DOHH2 (cell line): ENCODE data around the gene ZNF716.

Experiments used
- H3F3A ChIP-seq: fragments of 200-600 bp; sonication (generic), shearing (Covaris generic); 2 replicates; pipeline ENCODE4 v1.6.0; 2016; ENCODE audit warnings: antibody characterized with exemption, mild to moderate bottlenecking; ENCODE audit not compliant: control insufficient read depth, insufficient read depth
- H3K27ac ChIP-seq: fragments of 200-600 bp; sonication (generic); 2 replicates; pipeline ENCODE4 v1.5.1; 2014; ENCODE audit warnings: low read depth, mild to moderate bottlenecking, low read length, moderate library complexity
- H3K27me3 ChIP-seq: fragments of 200-600 bp; sonication (generic); 2 replicates; pipeline ENCODE4 v1.6.1; 2014; ENCODE audit warnings: mild to moderate bottlenecking, low read length, mixed read lengths; ENCODE audit not compliant: control insufficient read depth
- H3K36me3 ChIP-seq: fragments of 200-600 bp; sonication (generic); 2 replicates; pipeline ENCODE4 v1.6.1; 2014; ENCODE audit warnings: mild to moderate bottlenecking, low read length, moderate library complexity, mixed read lengths; ENCODE audit not compliant: control insufficient read depth
- H3K4me1 ChIP-seq: fragments of 200-600 bp; sonication (generic); 2 replicates; pipeline ENCODE4 v1.6.1; 2014; ENCODE audit warnings: mild to moderate bottlenecking, low read length, mixed read lengths; ENCODE audit not compliant: control insufficient read depth
- H3K4me2 ChIP-seq: fragments of 200-600 bp; sonication (generic); 2 replicates; pipeline ENCODE4 v1.6.0; 2014; ENCODE audit warnings: mild to moderate bottlenecking, low read length, moderate library complexity
- H3K4me3 ChIP-seq: fragments of 200-600 bp; sonication (generic); 2 replicates; pipeline ENCODE4 v1.5.1; 2014; ENCODE audit warnings: mild to moderate bottlenecking, low read length, mixed read lengths
- H3K79me2 ChIP-seq: fragments of 200-600 bp; sonication (generic); 2 replicates; pipeline ENCODE4 v1.6.1; 2014; ENCODE audit warnings: mild to moderate bottlenecking, low read length, mixed read lengths; ENCODE audit not compliant: control insufficient read depth
- H3K9me2 ChIP-seq: fragments of 200-600 bp; sonication (generic); replicated peaks from 2 replicates; pipeline ENCODE4 v1.6.1; 2014; ENCODE audit warnings: mild to moderate bottlenecking, low read length, mixed read lengths; ENCODE audit not compliant: control insufficient read depth
- H3K9me3 ChIP-seq: fragments of 200-600 bp; sonication (generic); 2 replicates; pipeline ENCODE4 v1.6.1; 2014; ENCODE audit warnings: antibody characterized with exemption, low read length, mixed read lengths; ENCODE audit not compliant: control insufficient read depth, insufficient read depth
- H4K20me1 ChIP-seq: fragments of 200-600 bp; sonication (generic); 2 replicates; pipeline ENCODE4 v1.6.0; 2014; ENCODE audit warnings: low read depth, mild to moderate bottlenecking, antibody characterized with exemption, low read length, moderate library complexity; ENCODE audit not compliant: control insufficient read depth, insufficient read depth
- CTCF ChIP-seq: fragments of 200-600 bp; sonication (generic); IDR thresholded peaks from one replicate; pipeline ENCODE4 v1.5.1; 2014; ENCODE audit warnings: antibody characterized with exemption, mild to moderate bottlenecking, low read depth, low read length; ENCODE audit not compliant: poor library complexity, severe bottlenecking
- EZH2phosphoT487 ChIP-seq: fragments of 200-600 bp; sonication (generic); IDR thresholded peaks from 2 replicates; pipeline ENCODE4 v1.6.1; 2017; ENCODE audit warnings: borderline replicate concordance, mild to moderate bottlenecking, antibody characterized with exemption, low read length, moderate library complexity, mixed read lengths

The ZNF716 gene

GRCh38 chr7:57414415-57414814 lies 35.6 kb upstream of the ZNF716 start:
- no peaks in the 10 kb centered on the region for H4K20me1 ChIP-seq
- no peaks in the 10 kb centered on the region for H3K79me2 ChIP-seq
- H3K4me2 ChIP-seq = no peak overlapping the region
- TF ChIP-seq EZH2phosphoT487 (no peak), CTCF (no peak)
- H3F3A ChIP-seq = no peaks in the 10 kb centered on the region
- H3K4me1 ChIP-seq = no peaks in the 10 kb centered on the region
- H3K27me3 ChIP-seq = no peaks in the 10 kb centered on the region
- peaks cover 5% of the 10 kb centered on the region; the same call in 1 of the 2 replicates for H3K9me3 ChIP-seq
- no peaks in the 10 kb centered on the region for H3K9me2 ChIP-seq
- no peak overlapping the region for H3K27ac ChIP-seq
- H3K4me3 ChIP-seq = no peak overlapping the region
- H3K36me3 ChIP-seq = no peaks in the 10 kb centered on the region

GRCh38 chr7:57414852-57415251 lies 35.1 kb upstream of the ZNF716 start:
- Histone ChIP-seq H3K27me3 (no peaks in the 10 kb centered on the region), H3K27ac (no peak overlapping the region), H3K9me2 (no peaks in the 10 kb centered on the region), H3K79me2 (no peaks in the 10 kb centered on the region), H3K36me3 (no peaks in the 10 kb centered on the region), H3F3A (no peaks in the 10 kb centered on the region), H3K9me3 (peaks cover 2% of the 10 kb centered on the region; the same call in 1 of the 2 replicates), H4K20me1 (no peaks in the 10 kb centered on the region), H3K4me3 (no peak overlapping the region), H3K4me1 (no peaks in the 10 kb centered on the region), H3K4me2 (no peak overlapping the region)
- TF ChIP-seq EZH2phosphoT487 = no peak
- TF ChIP-seq CTCF = no peak

- Histone ChIP-seq H4K20me1 (no peaks in the 10 kb centered on the region), H3K9me2 (no peaks in the 10 kb centered on the region), H3K4me3 (no peak overlapping the region), H3K27ac (no peak overlapping the region), H3K9me3 (peaks cover 2% of the 10 kb centered on the region; the same call in 1 of the 2 replicates), H3F3A (no peaks in the 10 kb centered on the region), H3K4me2 (no peak overlapping the region), H3K79me2 (no peaks in the 10 kb centered on the region), H3K27me3 (no peaks in the 10 kb centered on the region), H3K4me1 (no peaks in the 10 kb centered on the region), H3K36me3 (no peaks in the 10 kb centered on the region)
- TF ChIP-seq CTCF (no peak), EZH2phosphoT487 (no peak)
Observed at GRCh38 chr7:57415326-57415725, 34.7 kb upstream of the ZNF716 start.
